Esophagus squamous epithelium (tissue), 5 donors: Measurements from ENCODE around the gene ASB18. TPM values are rescaled to one million over a fixed set of nuclear protein-coding genes. Genes with fewer than 3 reads are reported as not detected.

ENCODE experiments used
- DNase-seq: peaks from one replicate; lab custom pipeline; 2025; lab: John Stamatoyannopoulos, UW
- H3K27ac ChIP-seq, 4 donors: fragments of 200-600 bp; sonication (generic); one replicate each; pipeline ENCODE4 v1.5.1; 2016 to 2019; ENCODE audit warnings: mild to moderate bottlenecking in 1 of 4
- H3K27me3 ChIP-seq, 4 donors: fragments of 200-600 bp; sonication (generic); 1 replicate in 3 of 4; 2 replicates in 1 of 4; pipeline versions ENCODE4 v1.5.1 to v1.6.0; 2017 to 2021; ENCODE audit warnings: antibody characterized with exemption in 1 of 4
- H3K36me3 ChIP-seq, 3 donors: fragments of 200-600 bp; sonication (generic); one replicate each; pipeline ENCODE4 v1.5.1; 2016 to 2019
- H3K4me1 ChIP-seq, 3 donors: fragments of 200-600 bp; sonication (generic); one replicate each; pipeline ENCODE4 v1.5.1; 2017 to 2019
- H3K4me3 ChIP-seq, 4 donors: fragments of 200-600 bp; sonication (generic); 1 replicate in 3 of 4; 2 replicates in 1 of 4; pipeline ENCODE4 v1.5.1; 2016 to 2019; ENCODE audit warnings: mild to moderate bottlenecking in 2 of 4, moderate library complexity in 1 of 4
- H3K9me3 ChIP-seq, 3 donors: fragments of 200-600 bp; sonication (generic); one replicate each; pipeline ENCODE4 v1.5.1; 2016 to 2019
- POLR2A ChIP-seq, 4 donors: fragments of 450-650 bp; IDR thresholded peaks; one replicate each; pipeline ENCODE4 v1.6.1; 2017; ENCODE audit warnings: antibody characterized with exemption in 4 of 4, mild to moderate bottlenecking in 4 of 4, moderate library complexity in 3 of 4
- WGBS, 2 donors: methylation state at CpG; one replicate each; pipeline ENCODE4 v1.1.5; 2018; 5-methylcytosine and 5-hydroxymethylcytosine counted together
- intact Hi-C: fragments of 100-400 bp; cut with DNase I; formaldehyde crosslinking; loops from one replicate; pipeline ENCODE4 v1.15.0; 2022
- total RNA-seq, 4 donors: library from RNA; depleted of rRNA; stranded (reverse); fragments of >200 nt; gene quantifications; one replicate each; pipeline ENCODE4 v1.1.0, GENCODE V29; 2016
- TF ChIP-seq, protein P1 (sequence below), 6 experiments: fragments of 450-650 bp in 4 of 6; fragments of 200-600 bp in 2 of 6; sonication (generic) in 2 of 6; IDR thresholded peaks; one replicate each; pipeline ENCODE4 v1.5.1; 2016 to 2019; ENCODE audit warnings: antibody characterized with exemption in 6 of 6, mild to moderate bottlenecking in 4 of 6, moderate library complexity in 4 of 6
- donor health status: DM: yes; HTN: yes; CAD: no.

The ASB18 gene
- total RNA-seq, 4 donors from 2014 or later, result not detected

- Histone ChIP-seq H3K27me3 (peaks cover 33 to 97% (median 44%) of the 10 kb centered on the region in 4 donors), H3K9me3 (no peaks in the 10 kb centered on the region), H3K27ac (no peak overlapping the region), H3K4me1 (peaks cover 15 to 56% (median 28%) of the 10 kb centered on the region in 3 donors), H3K36me3 (no peaks in the 10 kb centered on the region), H3K4me3 (no peak overlapping the region)
- intact Hi-C loops, result no loop called here
- DNase-seq, result no peak
- WGBS, 2 donors, result 48 to 80% methylated on average over 2 to 3 of the region's 12 CpGs
- TF ChIP-seq, protein P1, sequence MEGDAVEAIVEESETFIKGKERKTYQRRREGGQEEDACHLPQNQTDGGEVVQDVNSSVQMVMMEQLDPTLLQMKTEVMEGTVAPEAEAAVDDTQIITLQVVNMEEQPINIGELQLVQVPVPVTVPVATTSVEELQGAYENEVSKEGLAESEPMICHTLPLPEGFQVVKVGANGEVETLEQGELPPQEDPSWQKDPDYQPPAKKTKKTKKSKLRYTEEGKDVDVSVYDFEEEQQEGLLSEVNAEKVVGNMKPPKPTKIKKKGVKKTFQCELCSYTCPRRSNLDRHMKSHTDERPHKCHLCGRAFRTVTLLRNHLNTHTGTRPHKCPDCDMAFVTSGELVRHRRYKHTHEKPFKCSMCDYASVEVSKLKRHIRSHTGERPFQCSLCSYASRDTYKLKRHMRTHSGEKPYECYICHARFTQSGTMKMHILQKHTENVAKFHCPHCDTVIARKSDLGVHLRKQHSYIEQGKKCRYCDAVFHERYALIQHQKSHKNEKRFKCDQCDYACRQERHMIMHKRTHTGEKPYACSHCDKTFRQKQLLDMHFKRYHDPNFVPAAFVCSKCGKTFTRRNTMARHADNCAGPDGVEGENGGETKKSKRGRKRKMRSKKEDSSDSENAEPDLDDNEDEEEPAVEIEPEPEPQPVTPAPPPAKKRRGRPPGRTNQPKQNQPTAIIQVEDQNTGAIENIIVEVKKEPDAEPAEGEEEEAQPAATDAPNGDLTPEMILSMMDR (IDR thresholded peaks at IDR 0.05), result no peak
Observed at GRCh38 chr2:236161531-236161930, 102.7 kb downstream of the ASB18 start.

- peaks cover 32 to 97% (median 41%) of the 10 kb centered on the region in 4 donors for H3K27me3 ChIP-seq
- peaks cover 10 to 51% (median 23%) of the 10 kb centered on the region in 3 donors for H3K4me1 ChIP-seq
- 33 to 50% methylated on average over 4 to 7 of the region's 15 CpGs for WGBS, 2 donors
- H3K36me3 ChIP-seq, result no peaks in the 10 kb centered on the region
- no peak for DNase-seq
- no peak overlapping the region for H3K27ac ChIP-seq
- H3K4me3 ChIP-seq, result no peak overlapping the region
- intact Hi-C loops, result no loop called here
- TF ChIP-seq POLR2A (IDR thresholded peaks at IDR 0.05), result no peak
- TF ChIP-seq, protein P1 (IDR thresholded peaks at IDR 0.05), result no peak
- H3K9me3 ChIP-seq, result no peaks in the 10 kb centered on the region
Observed at GRCh38 chr2:236161082-236161462, 103.1 kb downstream of the ASB18 start.

DNA sequence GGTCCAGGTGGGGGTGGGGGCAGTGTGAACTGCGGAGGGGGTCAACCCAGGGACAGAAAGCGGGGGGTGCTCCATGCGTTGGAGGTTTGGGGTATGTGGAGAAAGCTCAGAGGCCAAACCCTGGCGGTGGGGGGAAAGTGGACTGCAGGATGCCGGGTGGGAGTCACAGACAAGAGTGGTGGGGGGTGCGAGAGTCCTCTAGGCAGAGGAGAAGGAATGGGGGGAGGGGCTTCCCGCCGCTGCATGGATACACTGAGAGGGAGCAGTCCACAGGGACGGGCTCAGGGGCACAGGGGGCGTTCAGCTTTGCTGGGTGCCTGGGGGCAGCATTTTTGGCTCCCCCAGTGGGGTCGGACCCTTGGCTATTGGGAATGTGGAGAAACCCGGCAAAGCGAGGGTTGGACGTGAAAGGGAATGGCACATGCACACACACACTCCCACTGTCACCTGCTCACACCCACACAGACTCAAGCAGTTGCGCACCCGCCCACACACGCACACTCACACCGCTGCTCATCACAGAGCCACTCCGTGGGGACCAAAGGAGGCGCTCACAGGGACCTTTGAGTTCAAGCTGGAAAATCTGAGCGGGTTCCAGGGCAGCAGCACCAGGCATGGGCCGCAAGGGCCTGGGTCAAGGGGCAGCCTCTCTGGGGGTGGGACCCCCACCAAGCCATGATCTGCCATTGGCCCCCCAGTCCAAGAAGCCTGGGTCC, 103.7 kb downstream of the ASB18 start:
- 28 to 41% methylated on average over 13 to 19 of the region's 22 CpGs for WGBS, 2 donors
- no peak for TF ChIP-seq POLR2A (IDR thresholded peaks at IDR 0.05)
- TF ChIP-seq, protein P1 (IDR thresholded peaks at IDR 0.05), result no peak
- Histone ChIP-seq H3K27me3 (peaks cover 26 to 94% (median 35%) of the 10 kb centered on the region in 4 donors), H3K36me3 (no peaks in the 10 kb centered on the region), H3K27ac (no peak overlapping the region), H3K4me1 (peaks cover 10 to 47% (median 23%) of the 10 kb centered on the region in 3 donors), H3K9me3 (no peaks in the 10 kb centered on the region), H3K4me3 (no peak overlapping the region)
- intact Hi-C loops, result no loop called here
- no peak for DNase-seq

GRCh38 chr2:236159778-236160170, 104.4 kb downstream of the ASB18 start:
- no peaks in the 10 kb centered on the region for H3K9me3 ChIP-seq
- H3K36me3 ChIP-seq, result no peaks in the 10 kb centered on the region
- no peak for TF ChIP-seq POLR2A (IDR thresholded peaks at IDR 0.05)
- TF ChIP-seq, protein P1 (IDR thresholded peaks at IDR 0.05), result no peak
- no peak overlapping the region for H3K4me3 ChIP-seq
- peaks cover 19 to 87% (median 30%) of the 10 kb centered on the region in 4 donors for H3K27me3 ChIP-seq
- H3K27ac ChIP-seq, result no peak overlapping the region
- intact Hi-C loops, result no loop called here
- H3K4me1 ChIP-seq, result peaks cover 10 to 40% (median 21%) of the 10 kb centered on the region in 3 donors
- WGBS, 2 donors, result 16 to 31% methylated on average over 10 to 11 of the region's 33 CpGs
- no peak for DNase-seq

DNA sequence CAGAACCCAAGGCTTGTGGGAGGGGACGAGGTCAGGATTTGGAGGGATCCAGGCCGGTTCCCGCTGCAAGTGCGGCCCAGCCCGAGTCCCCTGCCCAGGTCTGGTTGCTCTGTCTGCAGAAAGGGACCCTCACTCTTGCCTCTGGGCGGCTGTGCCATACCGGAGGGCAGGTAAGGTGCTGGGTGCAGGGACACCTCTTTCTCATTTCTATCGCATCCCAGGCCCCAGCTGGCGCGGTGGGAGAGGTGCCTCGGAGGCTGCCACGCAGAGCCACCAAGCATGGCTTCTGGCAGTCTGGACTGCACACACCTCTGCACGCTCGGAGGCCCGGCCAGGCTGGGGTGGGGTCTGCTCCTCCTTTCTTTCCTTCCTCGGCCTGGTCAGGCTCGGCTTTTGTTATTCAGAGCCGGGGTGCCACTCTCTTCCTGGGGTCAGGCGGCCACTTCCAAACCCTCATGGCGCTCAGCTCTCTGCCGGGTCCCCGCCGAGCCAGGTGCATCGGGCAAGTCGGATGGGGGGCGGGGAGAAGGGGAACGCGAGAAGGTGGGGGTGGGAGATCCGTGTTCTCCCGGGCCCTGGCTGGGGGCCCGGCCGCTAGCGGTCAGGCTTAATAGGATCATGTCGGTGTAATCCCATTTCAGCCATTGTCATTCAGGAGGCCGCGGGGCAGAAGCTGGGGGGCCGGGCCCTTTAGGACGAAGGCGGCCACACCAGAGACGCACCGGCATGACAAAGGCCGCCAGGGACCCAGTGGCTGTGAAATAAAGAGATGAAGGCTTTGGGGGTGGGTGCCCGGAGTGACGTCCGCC, 105.0 kb downstream of the ASB18 start:
- H3K27ac ChIP-seq, result no peak overlapping the region
- TF ChIP-seq POLR2A (IDR thresholded peaks at IDR 0.05), result no peak
- TF ChIP-seq, protein P1 (IDR thresholded peaks at IDR 0.05), result no peak
- H3K4me3 ChIP-seq, result no peak overlapping the region
- no peaks in the 10 kb centered on the region for H3K36me3 ChIP-seq
- no peak for DNase-seq
- intact Hi-C loops, result no loop called here
- peaks cover 15 to 81% (median 25%) of the 10 kb centered on the region in 4 donors for H3K27me3 ChIP-seq
- 38 to 47% methylated on average over 10 to 12 of the region's 45 CpGs for WGBS, 2 donors
- no peaks in the 10 kb centered on the region for H3K9me3 ChIP-seq
- peaks cover 6 to 34% (median 15%) of the 10 kb centered on the region in 3 donors for H3K4me1 ChIP-seq
